Measurements from ENCODE around the gene GCK.

GCK gene

DNA sequence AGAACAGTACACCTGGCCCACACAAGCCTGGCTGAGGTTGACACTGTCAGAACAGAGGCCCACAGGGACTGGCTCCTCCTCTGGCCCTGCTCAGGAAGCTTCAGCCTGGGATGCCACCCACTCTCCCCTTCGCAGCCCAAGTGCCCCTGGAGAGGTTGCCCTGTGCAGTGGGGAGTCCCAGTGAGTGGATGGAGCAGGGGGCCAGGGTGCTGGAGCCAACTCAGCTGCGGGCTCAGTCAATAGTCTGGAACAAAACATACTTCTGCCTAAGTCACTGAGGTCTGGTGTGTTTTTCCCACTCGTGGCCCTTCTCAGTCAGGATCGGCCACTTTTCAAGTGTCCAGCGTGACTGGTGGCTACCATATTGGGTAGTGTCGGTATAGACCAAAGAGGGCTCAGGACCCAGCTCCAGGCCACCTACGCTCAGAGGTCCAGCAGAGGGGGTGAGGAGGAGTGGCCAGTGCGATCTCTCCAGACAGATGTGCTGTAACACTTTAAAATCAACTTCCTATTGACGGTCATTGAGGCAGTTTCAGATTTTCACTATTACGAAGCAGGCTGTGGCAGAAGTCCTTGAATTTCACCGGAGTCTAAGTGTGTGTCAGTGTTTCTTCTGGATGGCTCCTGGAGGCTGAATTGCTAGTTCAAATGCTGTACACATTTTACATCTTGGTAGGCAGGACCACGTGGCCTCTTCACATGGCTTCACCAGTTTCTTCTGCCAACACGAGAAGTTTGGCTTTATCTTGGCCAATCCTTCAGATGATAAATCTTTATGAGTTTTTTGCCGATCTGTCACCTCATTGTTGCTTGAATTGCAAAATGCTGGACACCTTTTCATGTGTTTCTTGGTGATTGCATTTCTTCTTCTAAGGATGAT, 994 bp upstream of the GCK start:
- TF ChIP-seq, protein P1, sequence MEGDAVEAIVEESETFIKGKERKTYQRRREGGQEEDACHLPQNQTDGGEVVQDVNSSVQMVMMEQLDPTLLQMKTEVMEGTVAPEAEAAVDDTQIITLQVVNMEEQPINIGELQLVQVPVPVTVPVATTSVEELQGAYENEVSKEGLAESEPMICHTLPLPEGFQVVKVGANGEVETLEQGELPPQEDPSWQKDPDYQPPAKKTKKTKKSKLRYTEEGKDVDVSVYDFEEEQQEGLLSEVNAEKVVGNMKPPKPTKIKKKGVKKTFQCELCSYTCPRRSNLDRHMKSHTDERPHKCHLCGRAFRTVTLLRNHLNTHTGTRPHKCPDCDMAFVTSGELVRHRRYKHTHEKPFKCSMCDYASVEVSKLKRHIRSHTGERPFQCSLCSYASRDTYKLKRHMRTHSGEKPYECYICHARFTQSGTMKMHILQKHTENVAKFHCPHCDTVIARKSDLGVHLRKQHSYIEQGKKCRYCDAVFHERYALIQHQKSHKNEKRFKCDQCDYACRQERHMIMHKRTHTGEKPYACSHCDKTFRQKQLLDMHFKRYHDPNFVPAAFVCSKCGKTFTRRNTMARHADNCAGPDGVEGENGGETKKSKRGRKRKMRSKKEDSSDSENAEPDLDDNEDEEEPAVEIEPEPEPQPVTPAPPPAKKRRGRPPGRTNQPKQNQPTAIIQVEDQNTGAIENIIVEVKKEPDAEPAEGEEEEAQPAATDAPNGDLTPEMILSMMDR (conservative IDR thresholded peaks at IDR 0.05), result no peak

DNA sequence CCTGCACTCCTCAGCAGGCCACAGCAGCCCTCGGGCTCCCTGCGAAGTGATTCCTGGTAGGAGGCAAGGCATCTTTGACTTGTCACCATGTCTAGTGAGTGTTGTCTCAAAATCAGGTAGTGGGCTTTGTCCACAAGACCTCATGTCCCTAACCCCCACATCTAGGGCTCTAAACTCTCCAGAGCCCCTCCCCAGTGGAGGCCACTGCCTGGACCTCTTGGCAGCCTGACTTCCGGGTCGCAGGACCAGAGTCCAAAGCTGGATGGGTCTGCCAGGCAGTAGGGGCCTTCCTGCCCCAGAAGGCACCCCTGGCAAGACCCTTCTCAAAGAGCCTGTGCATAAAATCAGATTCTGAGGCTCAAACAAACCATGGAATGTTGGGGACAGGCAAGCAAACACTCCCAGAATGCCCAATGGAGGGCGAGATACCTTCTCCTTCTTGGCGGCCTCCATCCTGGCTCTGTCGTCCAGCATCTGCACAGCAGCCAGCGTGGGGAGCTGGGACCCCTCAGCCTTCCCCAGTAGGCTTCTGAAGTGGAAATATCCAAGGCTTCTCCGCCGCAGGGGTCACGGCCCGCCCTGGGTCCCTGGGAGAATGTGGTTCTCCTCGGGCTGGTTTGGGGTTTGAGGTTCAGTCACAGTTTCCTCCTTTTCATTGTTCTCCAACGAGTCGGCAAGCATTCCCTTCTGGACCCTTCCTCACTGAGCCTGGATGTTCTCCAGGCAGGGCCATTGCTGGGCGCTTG, 586 bp downstream of the GCK start:
- no peak overlapping the region for H3K27ac ChIP-seq

More for the DNA sequence above, 994 bp upstream of the GCK start:
- no peak overlapping the region for H3K27ac ChIP-seq

DNA sequence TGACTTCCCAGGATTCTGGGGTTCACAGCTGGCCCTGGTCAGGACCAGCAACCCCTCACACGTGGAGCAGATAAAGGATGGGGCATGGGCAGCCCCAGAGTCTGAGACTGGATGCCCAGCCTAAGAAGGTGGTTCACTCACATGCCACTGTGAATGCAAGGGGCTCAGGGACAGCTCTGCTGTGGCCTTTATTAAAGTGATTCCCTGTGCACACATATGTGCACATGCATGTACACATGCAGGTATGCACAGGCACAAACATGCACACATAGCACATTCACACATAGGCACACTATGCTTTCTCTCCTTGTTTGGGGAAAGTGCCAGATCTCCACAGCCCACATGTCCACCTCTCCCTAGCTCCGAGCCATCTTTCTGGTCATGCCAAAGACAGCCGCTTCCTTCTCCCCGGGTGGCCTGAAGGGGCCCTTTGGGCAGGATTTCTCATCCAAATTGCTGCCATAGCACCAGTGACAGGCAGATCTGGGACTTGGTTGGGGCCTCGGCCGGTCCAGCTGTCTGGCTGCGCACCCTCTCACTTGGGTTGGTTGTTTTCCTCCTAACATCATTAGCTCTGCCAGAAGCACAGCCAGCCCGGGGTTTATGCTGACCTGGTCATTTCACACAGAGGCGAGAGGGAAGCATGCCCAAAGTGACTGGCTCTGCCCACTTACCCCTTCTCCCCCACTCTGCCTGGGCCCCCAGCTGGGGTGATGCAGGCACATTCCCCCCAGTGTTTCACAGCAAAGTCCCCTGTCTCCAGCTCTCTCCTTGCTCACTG, 1.4 kb downstream of the GCK start:
- TF ChIP-seq, protein P1 (conservative IDR thresholded peaks at IDR 0.05), result no peak
- no peak overlapping the region for H3K27ac ChIP-seq

More for the DNA sequence above, 586 bp downstream of the GCK start:
- TF ChIP-seq, protein P1 (conservative IDR thresholded peaks at IDR 0.05), result no peak

DNA sequence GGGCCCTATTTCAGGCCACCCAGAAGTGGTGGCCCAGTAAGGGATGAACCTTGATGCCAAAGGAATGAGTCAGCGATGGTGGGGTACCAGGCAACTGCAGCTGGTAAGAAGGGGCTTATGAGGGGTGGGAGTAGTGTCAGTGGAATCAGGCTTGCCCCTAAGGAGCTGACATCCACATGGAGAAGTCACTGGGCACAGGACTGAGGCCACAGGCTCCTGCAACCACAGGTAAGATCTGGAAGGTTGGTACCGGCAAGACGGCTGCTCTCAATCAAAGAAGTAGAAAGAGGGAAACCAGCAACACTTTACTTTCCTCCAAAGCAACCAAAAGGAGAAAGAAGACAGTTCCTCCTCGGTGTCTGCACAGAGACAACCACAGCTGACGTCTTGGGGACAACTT, 2.5 kb downstream of the GCK start:
- TF ChIP-seq, protein P1 (conservative IDR thresholded peaks at IDR 0.05), result no peak
- no peak overlapping the region for H3K27ac ChIP-seq

DNA sequence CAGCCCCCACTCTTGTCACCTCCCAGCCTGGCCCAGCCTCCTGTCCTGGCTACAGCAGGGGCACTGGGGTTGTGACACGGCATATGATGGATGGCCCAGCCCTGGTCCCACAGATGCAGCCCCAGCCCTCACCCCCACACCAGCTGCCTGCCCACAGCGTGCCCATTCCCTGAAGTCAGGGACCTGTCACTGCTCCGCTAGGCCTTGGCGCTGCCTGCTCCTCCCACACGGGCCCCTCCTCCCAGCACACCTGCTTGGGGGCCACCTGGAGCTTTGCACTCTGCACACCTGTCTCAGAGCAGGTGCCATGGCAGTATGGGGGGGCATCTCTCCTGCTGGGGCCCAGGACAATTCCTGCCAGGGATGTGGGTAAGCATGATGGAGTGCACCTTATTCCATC, 3.5 kb downstream of the GCK start:
- TF ChIP-seq, protein P1 (conservative IDR thresholded peaks at IDR 0.05), result no peak
- H3K27ac ChIP-seq, result no peak overlapping the region

DNA sequence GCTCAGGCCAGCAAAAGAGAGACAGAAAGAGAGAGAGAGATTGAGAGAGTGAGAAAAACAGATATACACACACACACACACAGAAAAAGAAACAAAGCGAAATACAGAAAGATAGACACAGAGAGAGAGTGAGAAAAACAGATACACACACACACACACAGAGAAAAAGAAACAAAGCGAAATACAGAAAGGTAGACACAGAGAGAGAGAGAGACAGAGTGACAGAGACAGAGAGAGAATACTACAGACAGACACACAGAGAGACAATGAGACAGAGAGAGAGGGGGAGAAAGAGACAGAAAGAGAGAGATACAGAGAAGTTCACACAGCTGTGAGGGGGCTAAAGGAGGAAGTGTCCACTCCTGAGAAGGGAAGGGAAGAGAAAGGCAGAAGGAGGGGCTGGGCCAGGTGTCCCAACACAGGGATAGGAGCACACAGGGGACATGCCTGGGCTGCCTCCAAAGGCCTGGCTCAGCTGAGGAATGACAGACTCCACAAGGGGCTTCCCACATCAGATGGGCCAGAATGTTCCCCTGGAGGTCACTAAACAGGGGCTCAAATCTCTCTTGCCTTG, 4.3 kb downstream of the GCK start:
- H3K27ac ChIP-seq, result no peak overlapping the region
- TF ChIP-seq, protein P1 (conservative IDR thresholded peaks at IDR 0.05), result no peak

Data from VCaP (cell line).